GM12878 (cell line): Measurements from ENCODE around the gene SNRPD2. TPM values are rescaled to one million over a fixed set of nuclear protein-coding genes. Genes with fewer than 3 reads are reported as not detected.
A peak's percentile ranks its signal among the peaks of the same experiment; 100 is the strongest.

Source experiments
- ATAC-seq: fragments of 200-7000 bp; cut with Tn5 transposase; 3 replicates; pipeline ENCODE4 v1.9.1; 2020; ENCODE audit warnings: mild to moderate bottlenecking, moderate library complexity
- BruUV-seq: library from RNA; stranded (reverse); fragments of 400-500 nt; replicated peaks from 2 replicates; lab custom pipeline; 2021; lab: Mats Ljungman, UMichigan
- CTCF ChIA-PET: fragments of 300-600 bp; sonication (Branson Sonifier 250); formaldehyde crosslinking; extraction: SDS; loops from one replicate; lab custom pipeline; 2021; ENCODE audit warnings: inconsistent platforms; lab: Yijun Ruan, JAX
- POLR2A ChIA-PET: fragments of 350-600 bp; formaldehyde crosslinking; extraction: SDS; loops from one replicate; lab custom pipeline; 2021; ENCODE audit warnings: inconsistent platforms; lab: Charles Lee
- RAD21 ChIA-PET: fragments of 300-600 bp; sonication (Branson Sonifier 250); formaldehyde crosslinking; loops from one replicate; lab custom pipeline; 2023; ENCODE audit warnings: antibody characterized with exemption; ENCODE audit not compliant: unreplicated experiment; lab: Charles Lee
- SMC1A ChIA-PET: fragments of 300-600 bp; sonication (Branson Sonifier 250); formaldehyde crosslinking; loops from one replicate; lab custom pipeline; 2023; ENCODE audit not compliant: unreplicated experiment, uncharacterized antibody; lab: Charles Lee
- DNase-seq: peaks from one replicate; pipeline ENCODE4 v3.0.0-alpha.2; 2011; ENCODE audit warnings: low read depth, low spot score
- FAIRE-seq: peaks from 3 replicates; lab custom pipeline; 2011; peaks lifted over from hg19 to GRCh38; lab: Jason Lieb, UNC
- H2AFZ ChIP-seq: 2 replicates; pipeline ENCODE4 v1.6.0; 2011; ENCODE audit warnings: low read depth, low read length, control low read depth; ENCODE audit not compliant: control insufficient read depth
- H3K27ac ChIP-seq: 2 replicates; pipeline ENCODE4 v1.5.1; 2011; ENCODE audit warnings: control low read depth; ENCODE audit not compliant: control insufficient read depth, insufficient read depth
- H3K27me3 ChIP-seq, 2 experiments: replicated peaks in 1 of 2; 2 replicates each; pipeline versions ENCODE4 v1.6.0 to v1.6.1; 2011; ENCODE audit warnings: low read length in 1 of 2; ENCODE audit not compliant: control insufficient read depth in 2 of 2, insufficient read depth in 2 of 2
- H3K36me3 ChIP-seq, 2 experiments: 2 replicates each; pipeline ENCODE4 v1.5.1; 2011; ENCODE audit warnings: low read length in 1 of 2; ENCODE audit not compliant: control insufficient read depth in 2 of 2, insufficient read depth in 2 of 2
- H3K4me1 ChIP-seq: 2 replicates; pipeline ENCODE4 v1.6.1; 2011; ENCODE audit warnings: mild to moderate bottlenecking, low read length, moderate library complexity, mixed read lengths; ENCODE audit not compliant: control insufficient read depth, insufficient read depth
- H3K4me2 ChIP-seq: 2 replicates; pipeline ENCODE4 v1.6.0; 2011; ENCODE audit warnings: control low read depth; ENCODE audit not compliant: control insufficient read depth, insufficient read depth
- H3K4me3 ChIP-seq: fragments of 200-600 bp; sonication (generic); 2 replicates; pipeline ENCODE4 v1.5.1; 2016
- H3K79me2 ChIP-seq: 2 replicates; pipeline ENCODE4 v1.6.0; 2011; ENCODE audit warnings: low read length; ENCODE audit not compliant: control insufficient read depth, insufficient read depth
- H3K9ac ChIP-seq: 2 replicates; pipeline ENCODE4 v1.8.0; 2011; ENCODE audit warnings: low read length, control low read depth, mixed read lengths; ENCODE audit not compliant: control insufficient read depth, insufficient read depth
- H3K9me3 ChIP-seq: replicated peaks from 3 replicates; pipeline ENCODE4 v1.5.1; 2011; ENCODE audit warnings: mild to moderate bottlenecking, low read length; ENCODE audit not compliant: control insufficient read depth, insufficient read depth
- H4K20me1 ChIP-seq: 2 replicates; pipeline ENCODE4 v1.6.0; 2011; ENCODE audit not compliant: control insufficient read depth, insufficient read depth
- ETV6 ChIP-seq, 2 experiments: fragments of 450-650 bp in 1 of 2; IDR thresholded peaks in 1 of 2; conservative IDR thresholded peaks in 1 of 2; 2 replicates each; pipeline ENCODE4 v1.6.1; 2014; ENCODE audit warnings: antibody characterized with exemption in 1 of 2, borderline replicate concordance in 1 of 2, low read depth in 1 of 2, mild to moderate bottlenecking in 1 of 2, moderate library complexity in 1 of 2
- HDGF ChIP-seq: fragments of 450-650 bp; IDR thresholded peaks from 2 replicates; pipeline ENCODE4 v1.6.1; 2016; ENCODE audit warnings: antibody characterized with exemption
- IKZF1 ChIP-seq: fragments of 450-650 bp; conservative IDR thresholded peaks from 2 replicates; pipeline ENCODE4 v1.6.1; 2017; ENCODE audit warnings: antibody characterized with exemption, mild to moderate bottlenecking
- IKZF2 ChIP-seq, 2 experiments: fragments of 450-650 bp; IDR thresholded peaks; 2 replicates each; pipeline ENCODE4 v1.6.1; 2017; ENCODE audit warnings: mild to moderate bottlenecking in 2 of 2, moderate library complexity in 2 of 2
- JUNB ChIP-seq: IDR thresholded peaks from 2 replicates; pipeline ENCODE4 v1.6.1; 2016; ENCODE audit warnings: antibody characterized with exemption, mild to moderate bottlenecking
- JUND ChIP-seq: IDR thresholded peaks from 2 replicates; pipeline ENCODE4 v1.6.1; 2012; ENCODE audit warnings: low read depth, mild to moderate bottlenecking, low read length, improper control_type of control experiment, moderate library complexity
- LARP7 ChIP-seq: fragments of 450-650 bp; IDR thresholded peaks from 2 replicates; pipeline ENCODE4 v1.6.1; 2017; ENCODE audit warnings: mild to moderate bottlenecking
- MYB ChIP-seq: fragments of 150-350 bp; IDR thresholded peaks from 2 replicates; pipeline ENCODE4 v1.6.1; 2014; ENCODE audit warnings: mild to moderate bottlenecking, low read depth, low read length, borderline replicate concordance
- MYC ChIP-seq: IDR thresholded peaks from 2 replicates; pipeline ENCODE4 v1.6.1; 2011; ENCODE audit warnings: mild to moderate bottlenecking, low read length, moderate library complexity, inconsistent platforms; ENCODE audit not compliant: insufficient read depth, insufficient replicate concordance, insufficient read length, severe bottlenecking
- NFIC ChIP-seq: IDR thresholded peaks from 2 replicates; pipeline ENCODE4 v1.6.1; 2012; ENCODE audit warnings: low read depth, mild to moderate bottlenecking, inconsistent platforms, low read length, moderate library complexity
- NRF1 ChIP-seq: conservative IDR thresholded peaks from 2 replicates; pipeline ENCODE4 v1.6.1; 2011; ENCODE audit warnings: mild to moderate bottlenecking, low read depth, low read length, improper control_type of control experiment
- PAX5 ChIP-seq: IDR thresholded peaks from 2 replicates; pipeline ENCODE4 v1.6.1; 2011; ENCODE audit warnings: low read depth, low read length, borderline replicate concordance
- POLR2AphosphoS2 ChIP-seq: IDR thresholded peaks from 2 replicates; pipeline ENCODE4 v1.6.1; 2011; ENCODE audit warnings: low read depth, mild to moderate bottlenecking, low read length, improper control_type of control experiment, moderate library complexity
- POLR2AphosphoS5 ChIP-seq: IDR thresholded peaks from 2 replicates; pipeline ENCODE4 v1.6.1; 2011; ENCODE audit warnings: mild to moderate bottlenecking, low read length, inconsistent platforms
- RCOR1 ChIP-seq: conservative IDR thresholded peaks from 2 replicates; pipeline ENCODE4 v1.6.1; 2012; ENCODE audit warnings: low read depth, low read length, improper control_type of control experiment
- RELA ChIP-seq: fragments of 450-650 bp; IDR thresholded peaks from 2 replicates; pipeline ENCODE4 v1.8.0; 2014; ENCODE audit warnings: borderline replicate concordance; ENCODE audit not compliant: partially characterized antibody
- SMC3 ChIP-seq: IDR thresholded peaks from 2 replicates; pipeline ENCODE4 v1.6.1; 2011; ENCODE audit warnings: low read length, improper control_type of control experiment, borderline replicate concordance
- SREBF2 ChIP-seq: IDR thresholded peaks from 2 replicates; pipeline ENCODE4 v1.6.1; 2012; ENCODE audit warnings: mild to moderate bottlenecking, low read length
- TARDBP ChIP-seq: IDR thresholded peaks from 2 replicates; pipeline ENCODE4 v1.6.1; 2016; ENCODE audit warnings: borderline replicate concordance
- ZBED1 ChIP-seq: IDR thresholded peaks from 2 replicates; pipeline ENCODE4 v1.6.1; 2016; ENCODE audit warnings: borderline replicate concordance
- WGBS: methylation state at CpG from one replicate; pipeline ENCODE4 v1.1.6; 2016; ENCODE audit warnings: low lambda C conversion rate; ENCODE audit not compliant: insufficient replicate concordance, insufficient coverage; ENCODE audit errors: missing lambda C conversion rate; 5-methylcytosine and 5-hydroxymethylcytosine counted together
- in situ Hi-C: fragments of 300-500 bp; cut with MboI; formaldehyde crosslinking; loops from 9 replicates; pipeline ENCODE4 v1.14.3; 2018; ENCODE audit warnings: mixed read lengths
- intact Hi-C: fragments of 100-400 bp; cut with micrococcal nuclease; formaldehyde crosslinking; loops from one replicate; pipeline ENCODE4 v1.14.2; 2022; ENCODE audit not compliant: unreplicated experiment
- polyA plus RNA-seq, 11 experiments: library from polyadenylated mRNA; depleted of rRNA in 4 of 11; unstranded in 6 of 11; stranded (reverse) in 5 of 11; fragments of >200 nt; fragmentation: Nextera tagmentation in 4 of 11; fragmentation: Illumina TruSeq in 1 of 11; extraction: Ambion mirVana in 4 of 11; extraction: Trizol in 1 of 11; gene quantifications; 1 replicate in 1 of 11; 2 replicates in 10 of 11; pipeline versions ENCODE4 v1.2.1 to v1.2.3, GENCODE V29; 2011 to 2016; ENCODE audit warnings: inconsistent platforms in 2 of 11, missing spikeins in 2 of 11, low read depth in 1 of 11
- total RNA-seq, 4 experiments: library from RNA; depleted of rRNA in 3 of 4; stranded (reverse); fragments of >200 nt in 3 of 4; fragmentation: Illumina TruSeq in 1 of 4; extraction: Trizol in 1 of 4; gene quantifications; 2 replicates each; pipeline versions ENCODE4 v1.2.1 to v1.2.3, GENCODE V29; 2013 to 2021
- TF ChIP-seq, protein P1 (sequence below): fragments of 450-650 bp; IDR thresholded peaks from 2 replicates; pipeline ENCODE4 v1.6.1; 2014; ENCODE audit warnings: mild to moderate bottlenecking

Gene SNRPD2
- total and polyA plus RNA-seq, 10 of the 15 experiments (the other 5 are each of a cell fraction or from before 2014, with no cell fraction given), result 526 to 3,621 (median 951) TPM

DNA sequence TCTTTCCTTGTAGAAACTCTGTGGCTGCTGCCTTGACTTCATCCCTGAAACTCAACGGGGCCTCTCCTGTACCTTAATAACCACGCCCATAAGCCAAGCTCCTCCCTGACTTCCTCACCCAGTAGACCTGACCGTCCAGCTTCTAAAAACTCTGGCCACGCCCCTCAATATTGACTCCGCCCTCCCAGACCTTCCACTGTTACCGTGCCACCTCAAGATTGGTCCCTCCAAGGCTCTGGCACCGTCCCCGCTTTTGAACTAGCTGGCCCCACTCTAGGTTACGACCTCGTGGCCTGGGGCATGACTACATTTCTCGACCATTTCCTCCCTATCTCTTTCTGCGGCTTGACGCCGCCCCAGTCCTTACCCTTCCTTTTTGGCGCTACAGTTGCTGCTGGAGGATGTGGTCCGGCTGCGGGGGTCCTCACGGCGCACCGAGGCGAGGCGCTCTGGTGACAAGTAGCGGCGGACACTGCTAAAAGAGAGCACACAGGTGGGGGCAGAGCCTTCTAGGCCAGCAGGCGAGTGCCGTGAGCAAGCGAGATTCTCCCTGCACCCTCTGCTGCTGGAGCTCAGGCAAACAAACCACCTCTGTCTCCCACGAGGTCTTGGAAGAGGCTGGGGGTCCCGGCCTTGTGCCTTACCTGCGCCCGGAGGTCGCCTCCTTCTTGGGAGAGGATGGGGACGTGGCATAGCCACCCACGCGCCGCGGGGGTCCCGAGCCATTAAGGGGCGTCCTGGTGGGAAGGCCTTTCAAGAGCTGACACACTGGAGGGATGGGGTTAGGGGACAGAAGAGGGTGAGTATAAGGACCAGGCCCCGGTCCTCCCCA is 50.3 kb downstream of the SNRPD2 start:
- no peaks in the 10 kb centered on the region for H4K20me1 ChIP-seq
- FAIRE-seq, result peak; percentile 97
- peak overlapping the region; percentile 93 for H3K4me2 ChIP-seq
- H3K27ac ChIP-seq, result peak overlapping the region; percentile 74
- ChIA-PET POLR2A (interaction anchor here (0.6 to 3.7 kb wide), 29 partner anchors 9 to 214 kb away, joined by 3 to 25 read pairs (median 5); partner anchors contain the start of genes FBXO46, GIPR, OPA3 and SNRPD2), CTCF (interaction anchor here (0.5 to 3.9 kb wide), 49 partner anchors 9 to 213 kb away, joined by 3 to 43 read pairs (median 5); partner anchors contain the start of genes OPA3, QPCTL, RTN2 and SIX5), SMC1A (interaction anchor here (0.9 to 5.3 kb wide), 23 partner anchors 11 to 238 kb away, joined by 3 to 39 read pairs (median 6); partner anchors contain the start of genes GIPR, OPA3, QPCTL and SNRPD2), RAD21 (interaction anchor here (0.5 to 4.3 kb wide), 40 partner anchors 11 to 239 kb away, joined by 3 to 47 read pairs (median 4); partner anchors contain the start of genes ERCC1, FOSB, GIPR and OPA3)
- peak; percentile 66 for ATAC-seq
- H3K9ac ChIP-seq, result peak overlapping the region; percentile 82
- in situ Hi-C loops, result loop anchor here (10.0 kb wide), 1 partner anchor 117 kb away; no protein-coding TSS in a partner anchor
- no peaks in the 10 kb centered on the region for H3K9me3 ChIP-seq
- H3K4me1 ChIP-seq, result peaks cover 33% of the 10 kb centered on the region
- BruUV-seq, result TSS peak; percentile 98
- H3K36me3 ChIP-seq, result no peaks in the 10 kb centered on the region
- H3K27me3 ChIP-seq, result no peaks in the 10 kb centered on the region
- H3K79me2 ChIP-seq, result peaks cover 11% of the 10 kb centered on the region
- intact Hi-C loops, result loop anchor here (1.0 to 10.0 kb wide), 7 partner anchors 9 to 237 kb away; partner anchors contain the start of genes POLR1G, PPP1R13L and VASP
- peak overlapping the region; percentile 75 for H3K4me3 ChIP-seq
- H2AFZ ChIP-seq, result peak overlapping the region; percentile 30
- peak; percentile 95 for DNase-seq
- WGBS, result 1% methylated on average over 40 of the region's 40 CpGs
- TF ChIP-seq ETV6 (conservative IDR thresholded peaks at IDR 0.05 in 1 of 2, IDR thresholded peaks at IDR 0.05 in 1 of 2; ENCODE audit: borderline replicate concordance in 1 of 2, low read depth in 1 of 2), result no peak
- no peak for TF ChIP-seq TARDBP
- TF ChIP-seq RCOR1, result no peak; the same call in 1 of the 2 replicates
- TF ChIP-seq IKZF2 (IDR thresholded peaks at IDR 0.05), result no peak
- no peak for TF ChIP-seq JUND
- TF ChIP-seq IKZF1, result no peak
- TF ChIP-seq RELA, result no peak
- no peak for TF ChIP-seq SMC3
- TF ChIP-seq HDGF, result peak; percentile 92
- no peak for TF ChIP-seq MYC
- TF ChIP-seq NRF1, result no peak
- no peak for TF ChIP-seq PAX5
- no peak for TF ChIP-seq SREBF2
- no peak for TF ChIP-seq ZBED1
- TF ChIP-seq POLR2AphosphoS2, result 0 out of 2 replicates have a peak, but pooled peaks have one; percentile 18
- TF ChIP-seq, protein P1, sequence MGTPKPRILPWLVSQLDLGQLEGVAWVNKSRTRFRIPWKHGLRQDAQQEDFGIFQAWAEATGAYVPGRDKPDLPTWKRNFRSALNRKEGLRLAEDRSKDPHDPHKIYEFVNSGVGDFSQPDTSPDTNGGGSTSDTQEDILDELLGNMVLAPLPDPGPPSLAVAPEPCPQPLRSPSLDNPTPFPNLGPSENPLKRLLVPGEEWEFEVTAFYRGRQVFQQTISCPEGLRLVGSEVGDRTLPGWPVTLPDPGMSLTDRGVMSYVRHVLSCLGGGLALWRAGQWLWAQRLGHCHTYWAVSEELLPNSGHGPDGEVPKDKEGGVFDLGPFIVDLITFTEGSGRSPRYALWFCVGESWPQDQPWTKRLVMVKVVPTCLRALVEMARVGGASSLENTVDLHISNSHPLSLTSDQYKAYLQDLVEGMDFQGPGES, result no peak
- no peak for TF ChIP-seq JUNB
- TF ChIP-seq NFIC, result no peak
- TF ChIP-seq LARP7, result 0 out of 2 replicates have a peak, but pooled peaks have one; percentile 30
- TF ChIP-seq POLR2AphosphoS5, result no peak; the same call in 1 of the 2 replicates
- no peak for TF ChIP-seq MYB
